HepG2 (cell line): Measurements from ENCODE around the gene ZNF217. TPM values are rescaled to one million over a fixed set of nuclear protein-coding genes. Genes with fewer than 3 reads are reported as not detected.

Experiments used
- DZIP1 ChIP-seq: sonication (generic); formaldehyde crosslinking; IDR thresholded peaks from 2 replicates; pipeline ENCODE4 v1.5.0; 2020; ENCODE audit warnings: mild to moderate bottlenecking, missing genetic modification reagents
- IRF1 ChIP-seq: sonication (generic); formaldehyde crosslinking; IDR thresholded peaks from 2 replicates; pipeline ENCODE4 v1.4.0; 2020; ENCODE audit warnings: low read depth, mild to moderate bottlenecking, missing genetic modification reagents
- JUNB ChIP-seq: sonication (generic); formaldehyde crosslinking; IDR thresholded peaks from 2 replicates; pipeline ENCODE4 v1.8.0; 2022; ENCODE audit warnings: missing genetic modification reagents, mild to moderate bottlenecking, borderline replicate concordance
- JUND ChIP-seq: sonication (generic); formaldehyde crosslinking; IDR thresholded peaks from 2 replicates; pipeline ENCODE4 v1.8.0; 2022; ENCODE audit warnings: mild to moderate bottlenecking, missing genetic modification reagents
- MXD1 ChIP-seq: sonication (generic); formaldehyde crosslinking; IDR thresholded peaks from 2 replicates; pipeline ENCODE4 v1.4.0; 2020; ENCODE audit warnings: mild to moderate bottlenecking, missing genetic modification reagents
- RBM22 ChIP-seq: fragments of 200-400 bp; formaldehyde crosslinking; optimal IDR thresholded peaks from 2 replicates; pipeline ENCODE3; 2017; ENCODE audit warnings: mild to moderate bottlenecking, low read length, moderate library complexity
- SALL2 ChIP-seq: sonication (generic); formaldehyde crosslinking; IDR thresholded peaks from 2 replicates; pipeline ENCODE4 v1.8.1; 2023; ENCODE audit warnings: mild to moderate bottlenecking, missing genetic modification reagents, inconsistent platforms
- SMAD3 ChIP-seq: sonication (generic); formaldehyde crosslinking; IDR thresholded peaks from 2 replicates; pipeline ENCODE4 v1.4.0; 2020; ENCODE audit warnings: missing genetic modification reagents
- SNAPC4 ChIP-seq: sonication (generic); formaldehyde crosslinking; IDR thresholded peaks from 2 replicates; pipeline ENCODE4 v1.4.0; 2020; ENCODE audit warnings: mild to moderate bottlenecking, missing genetic modification reagents
- TEAD3 ChIP-seq: optimal IDR thresholded peaks from 2 replicates; pipeline ENCODE3; 2016; ENCODE audit warnings: borderline replicate concordance
- ZNF276 ChIP-seq: sonication (generic); formaldehyde crosslinking; IDR thresholded peaks from 2 replicates; pipeline ENCODE4 v1.4.0; 2020; ENCODE audit warnings: mild to moderate bottlenecking, low read depth, missing genetic modification reagents
- ZNF317 ChIP-seq: sonication (generic); formaldehyde crosslinking; IDR thresholded peaks from 2 replicates; pipeline ENCODE4 v1.5.0; 2020; ENCODE audit warnings: mild to moderate bottlenecking, missing genetic modification reagents
- ZNF558 ChIP-seq: sonication (generic); formaldehyde crosslinking; IDR thresholded peaks from 2 replicates; pipeline ENCODE4 v1.9.0; 2022; ENCODE audit warnings: mild to moderate bottlenecking, missing genetic modification reagents, borderline replicate concordance
- ZNF710 ChIP-seq: sonication (generic); formaldehyde crosslinking; IDR thresholded peaks from 2 replicates; pipeline ENCODE4 v1.5.0; 2020; ENCODE audit warnings: mild to moderate bottlenecking, missing genetic modification reagents, borderline replicate concordance
- polyA plus RNA-seq, 8 experiments: library from polyadenylated mRNA; depleted of rRNA in 3 of 8; stranded (reverse) in 7 of 8; unstranded in 1 of 8; fragments of >200 nt; fragmentation: Illumina TruSeq in 4 of 8; extraction: Trizol in 4 of 8; gene quantifications; 2 replicates each; pipeline versions ENCODE4 v1.2.1 to v1.2.3, GENCODE V29; 2011 to 2016; ENCODE audit warnings: low read depth in 4 of 8, missing spikeins in 1 of 8, mixed read lengths in 1 of 8; ENCODE audit not compliant: insufficient read depth in 1 of 8
- total RNA-seq, 5 experiments: library from RNA; depleted of rRNA; stranded (reverse); fragments of >200 nt; fragmentation: Illumina TruSeq; extraction: Trizol; gene quantifications; 2 replicates each; pipeline ENCODE4 v1.2.3, GENCODE V29; 2016; ENCODE audit warnings: low read depth in 1 of 5

Gene ZNF217
- total and polyA plus RNA-seq, 2 of the 13 experiments (the other 11 are each of a cell fraction or from before 2014, with no cell fraction given): 22.3 to 29.8 TPM

- peak; percentile 60 for TF ChIP-seq MXD1 (CRISPR knock-in tag)
- no peak for TF ChIP-seq SNAPC4 (CRISPR knock-in tag)
- TF ChIP-seq SALL2 (CRISPR knock-in tag): no peak
- TF ChIP-seq JUNB (CRISPR knock-in tag): no peak
- no peak for TF ChIP-seq ZNF558 (CRISPR knock-in tag)
- TF ChIP-seq DZIP1 (CRISPR knock-in tag): no peak
- no peak for TF ChIP-seq IRF1 (CRISPR knock-in tag)
- no peak for TF ChIP-seq TEAD3 (CRISPR knock-in tag)
- TF ChIP-seq RBM22: no peak
- 0 out of 2 replicates have a peak, but pooled peaks have one; percentile 37 for TF ChIP-seq SMAD3
- TF ChIP-seq ZNF710 (CRISPR knock-in tag): peak; percentile 45; the same call in 1 of the 2 replicates
- TF ChIP-seq JUND (CRISPR knock-in tag): no peak
- TF ChIP-seq ZNF317: peak; percentile 57
- no peak for TF ChIP-seq ZNF276 (CRISPR knock-in tag)
Observed at GRCh38 chr20:53592992-53593465, 610 bp downstream of the ZNF217 start (continued).
